Stimulated activated CD8-positive, alpha-beta memory T cell treated with anti-CD3 and anti-CD28 coated beads, Interleukin-12 subunit alpha, Interleukin-12 subunit beta, amount 100 ng/mL, for 24 hours (primary cell): Measurements from ENCODE around the gene UFD1.

Source experiments
- DNase-seq: peaks from one replicate; pipeline ENCODE4 v3.0.0-alpha.2; 2020; ENCODE audit errors: extremely low read depth

UFD1 gene

DNA sequence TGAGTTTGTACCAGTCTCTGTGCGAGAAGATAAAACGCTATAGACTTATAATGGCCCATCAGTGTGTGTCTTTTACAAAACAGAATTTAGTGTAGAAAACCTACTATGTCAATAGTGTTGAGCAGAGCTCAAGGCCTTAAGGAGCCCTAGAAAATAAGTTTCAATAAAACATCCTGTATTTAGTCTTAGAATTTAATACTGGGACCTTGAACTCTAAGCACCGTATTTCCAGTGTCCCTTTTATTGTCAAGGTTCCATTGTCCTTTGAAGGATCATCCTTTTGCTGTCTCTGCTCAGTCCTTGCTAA lies 17.3 kb upstream of the UFD1 start:
- no peak for DNase-seq

- no peak for DNase-seq
Observed at GRCh38 chr22:19495562-19496323, 16.8 kb upstream of the UFD1 start.

GRCh38 chr22:19494676-19495173 lies 15.7 kb upstream of the UFD1 start:
- no peak for DNase-seq

GRCh38 chr22:19494001-19494560 lies 15.1 kb upstream of the UFD1 start:
- DNase-seq, result no peak

- DNase-seq, result no peak
Observed at GRCh38 chr22:19492504-19493174, 13.6 kb upstream of the UFD1 start.

DNA sequence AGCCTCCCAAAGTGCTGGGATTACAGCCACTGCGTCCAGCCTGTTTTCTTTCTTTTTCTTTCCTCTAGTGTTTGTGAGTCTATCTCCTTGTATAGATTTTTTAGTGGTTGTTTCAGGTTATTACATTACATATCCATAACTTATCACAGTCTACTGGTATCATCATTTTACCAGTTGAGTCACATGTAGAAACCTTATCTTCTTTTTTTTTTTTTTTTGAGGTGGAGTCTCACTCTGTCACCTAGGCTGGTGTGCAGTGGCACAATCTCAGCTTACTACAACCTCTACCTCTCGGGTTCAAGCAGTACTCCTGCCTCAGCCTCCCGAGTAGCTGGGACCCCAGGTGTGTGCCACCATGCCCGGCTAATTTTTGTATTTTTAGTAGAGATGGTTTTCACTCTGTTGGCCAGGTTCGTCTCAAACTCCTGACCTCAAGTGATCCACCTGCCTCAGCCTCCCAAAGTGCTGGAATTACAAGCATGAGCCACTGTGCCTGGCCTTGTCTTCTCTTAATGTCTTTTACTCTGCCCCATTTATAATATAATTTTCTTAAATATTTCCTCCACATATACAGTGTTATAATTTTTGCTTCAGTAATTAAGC lies 11.7 kb upstream of the UFD1 start:
- no peak for DNase-seq

DNA sequence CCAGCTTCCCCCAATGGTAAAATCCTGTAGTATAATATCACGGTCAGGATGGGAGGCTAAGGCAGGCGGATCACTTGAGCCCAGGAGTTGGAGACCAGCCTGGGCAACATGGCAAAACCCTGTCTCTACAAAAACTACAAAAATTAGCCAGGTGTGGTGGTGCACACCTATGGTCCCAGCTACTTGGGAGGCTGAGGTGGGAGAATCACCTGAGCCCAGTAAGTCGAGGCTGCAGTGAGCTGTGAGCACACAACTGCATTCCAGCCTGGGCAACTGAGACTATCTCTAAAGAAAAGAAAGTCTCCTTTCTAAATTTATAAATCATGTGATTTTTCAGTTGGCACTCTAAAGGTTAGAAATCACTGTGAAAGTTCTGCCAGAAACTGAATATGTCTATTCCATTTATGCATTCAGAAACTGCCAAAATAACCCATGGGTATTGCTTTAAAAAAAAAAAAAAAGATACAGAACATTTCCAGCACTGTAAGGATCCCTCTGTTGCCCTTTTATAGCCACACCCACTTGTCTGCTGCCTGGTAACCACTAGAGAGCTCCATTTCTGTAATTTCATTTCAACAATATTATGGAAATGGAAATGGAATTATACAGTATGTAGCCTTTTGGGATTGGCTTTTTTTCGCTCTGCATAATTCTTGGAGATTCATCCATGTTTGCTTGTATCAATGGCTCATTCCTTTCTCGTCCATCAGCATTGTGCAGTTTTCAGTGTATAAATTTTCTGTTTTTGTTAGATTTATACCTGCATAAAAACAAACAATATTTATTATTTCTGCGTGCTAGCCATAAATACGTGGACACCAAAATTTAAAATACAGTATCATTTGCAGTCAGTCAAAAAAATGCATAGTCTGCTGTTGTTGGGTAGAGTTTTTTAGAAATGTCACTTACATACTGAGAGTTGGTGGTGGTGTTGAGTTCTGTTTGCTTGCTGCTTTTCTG lies 10.2 kb upstream of the UFD1 start:
- DNase-seq, result no peak

GRCh38 chr22:19488285-19488684 lies 9.3 kb upstream of the UFD1 start:
- no peak for DNase-seq

- no peak for DNase-seq
Observed at GRCh38 chr22:19483481-19484244, 4.7 kb upstream of the UFD1 start.

- no peak for DNase-seq
Observed at GRCh38 chr22:19482297-19482696, 3.3 kb upstream of the UFD1 start.

DNA sequence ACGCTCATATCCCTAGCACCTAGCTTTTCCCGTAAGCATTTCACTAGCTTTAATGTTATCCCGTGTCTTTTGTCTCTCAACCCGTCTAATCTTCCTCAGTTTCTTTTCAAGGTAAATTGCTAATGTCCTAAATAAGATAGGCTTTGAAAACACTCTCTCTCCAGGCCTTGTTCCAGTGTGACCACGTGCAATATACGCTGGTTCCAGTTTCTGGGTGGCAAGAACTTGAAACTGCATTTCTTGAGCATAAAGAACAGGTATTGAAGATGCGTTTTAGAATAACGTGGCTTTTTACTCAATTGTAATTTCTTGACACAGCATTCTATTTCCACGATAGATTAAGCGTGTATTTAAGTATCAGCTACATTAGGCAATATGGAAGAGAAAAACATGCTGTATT lies 1.8 kb upstream of the UFD1 start:
- no peak for DNase-seq

GRCh38 chr22:19480173-19480568 lies 1.2 kb upstream of the UFD1 start:
- no peak for DNase-seq

GRCh38 chr22:19479355-19480172 lies 571 bp upstream of the UFD1 start, which contains the start of gene CDC45:
TSS of gene CDC45 (plus strand) at chr22:19479920. CDS start at chr22:19479969, 49 bp downstream.
- peak; percentile 84 for DNase-seq

DNA sequence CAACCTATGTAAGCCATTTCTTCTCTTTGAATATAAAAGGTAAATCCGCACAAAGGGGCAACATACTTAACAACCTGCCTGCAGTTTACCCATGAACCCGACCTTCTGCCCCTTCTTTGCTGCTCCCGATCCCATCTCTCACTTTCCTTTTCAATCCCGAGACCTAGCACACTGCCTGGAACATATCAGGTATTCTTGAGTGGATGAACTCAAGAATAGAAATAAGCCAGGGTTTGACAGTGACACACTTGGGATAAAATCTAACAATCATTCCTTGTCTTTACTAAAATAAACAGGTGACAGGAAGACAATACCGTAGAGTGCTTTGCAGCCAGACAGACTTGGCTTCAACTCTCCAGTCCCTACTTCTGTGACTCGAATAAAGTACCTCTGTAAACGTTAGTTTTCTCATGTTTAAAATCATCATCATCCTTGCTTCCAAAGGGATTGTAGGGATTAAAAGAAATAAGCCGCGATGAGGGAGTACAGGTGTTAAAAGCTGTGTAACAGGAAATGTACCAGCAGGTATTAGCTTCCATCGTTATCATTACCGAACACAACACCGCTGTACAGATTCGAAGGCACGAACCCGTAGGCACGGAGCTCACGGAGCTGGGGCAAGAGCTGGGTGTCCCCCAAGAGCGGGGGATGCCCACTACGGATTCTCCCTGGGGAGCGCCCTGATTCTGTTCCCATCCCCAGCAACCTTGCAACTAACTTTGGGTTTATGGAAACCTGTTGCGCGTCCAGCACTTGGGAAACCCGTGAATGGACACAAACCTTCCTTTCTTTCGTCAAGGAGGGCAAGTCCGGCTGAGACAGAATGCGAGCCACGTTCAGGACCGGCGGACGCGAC lies 720 bp downstream of the UFD1 start:
- no peak for DNase-seq

DNA sequence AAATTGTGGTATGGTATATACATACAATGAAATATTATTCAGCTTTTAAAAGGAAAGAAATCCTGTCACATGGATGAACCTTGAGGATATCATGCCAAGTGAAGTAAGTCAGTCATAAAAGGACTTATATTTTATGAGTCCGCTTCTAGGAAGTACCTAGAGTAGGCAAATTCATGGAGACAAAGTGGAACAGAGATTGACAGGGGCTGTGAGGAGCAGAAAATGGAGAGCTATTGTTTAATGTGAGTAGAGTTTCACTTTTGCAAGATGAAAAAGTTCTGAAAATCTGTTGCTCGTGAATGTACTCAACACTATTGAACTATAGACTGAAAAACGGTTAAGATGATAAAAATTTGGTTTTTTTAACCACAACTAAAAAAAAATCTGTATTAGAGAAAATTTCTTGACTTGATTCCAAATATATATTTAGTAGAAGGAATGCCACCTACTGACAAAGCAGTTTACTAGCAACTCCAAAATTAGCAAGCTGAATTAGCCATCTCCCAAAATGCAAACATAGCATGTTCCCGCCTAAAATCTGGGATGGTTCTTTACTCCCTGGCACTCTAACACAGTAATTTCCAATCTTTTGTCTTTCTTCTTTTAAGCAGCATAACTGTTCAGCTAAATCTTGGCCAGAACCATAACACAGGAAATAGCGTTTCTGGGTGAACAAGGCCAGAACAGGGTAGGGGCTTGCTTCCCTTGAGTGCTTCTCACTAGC lies 1.5 kb downstream of the UFD1 start:
- DNase-seq, result no peak

DNA sequence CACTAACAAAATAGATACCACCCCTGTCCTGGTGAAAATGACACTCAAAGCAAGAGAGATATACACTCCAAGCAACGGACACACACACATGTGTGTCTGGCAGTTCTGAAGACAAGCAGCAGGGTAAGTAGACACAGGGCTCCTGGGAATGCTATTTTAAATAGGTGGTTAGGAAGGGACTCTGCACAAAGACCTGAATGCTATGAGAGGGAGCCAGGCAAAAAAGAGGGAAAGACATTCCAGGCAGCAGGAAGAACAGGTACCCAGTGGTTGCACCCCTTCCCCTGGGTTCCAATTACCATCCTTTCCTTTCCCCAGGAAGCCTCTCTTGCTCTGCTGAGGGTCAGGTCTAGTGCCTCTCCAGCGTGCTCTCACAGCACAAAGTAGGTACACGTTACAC lies 3.0 kb downstream of the UFD1 start:
- DNase-seq, result no peak

DNA sequence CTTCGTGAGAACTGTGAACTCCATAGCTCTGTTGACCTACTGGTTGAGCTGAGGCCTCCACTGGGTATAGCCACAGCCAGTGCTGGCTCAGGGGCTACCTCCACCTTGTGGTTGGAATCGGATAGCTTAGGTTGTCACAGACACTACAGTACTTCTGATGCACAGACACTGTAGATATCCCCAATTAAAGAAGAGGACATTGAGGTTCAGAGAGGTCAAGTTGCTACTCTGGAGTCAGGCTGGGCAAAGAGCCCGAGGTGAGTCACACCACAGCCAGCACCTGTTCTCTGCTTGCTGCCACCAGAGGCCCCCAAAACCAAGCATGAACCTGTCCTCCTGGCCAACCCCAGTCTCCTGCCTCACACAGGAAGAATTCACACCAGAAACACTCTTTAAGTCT lies 5.4 kb downstream of the UFD1 start:
- no peak for DNase-seq

- DNase-seq, result no peak
Observed at GRCh38 chr22:19472233-19472632, 6.8 kb downstream of the UFD1 start.
